SU-DHL-6 (cell line): Measurements from ENCODE around the gene AKT3.

Experiments used
- H2AFZ ChIP-seq: fragments of 200-600 bp; sonication (generic); 2 replicates; pipeline ENCODE4 v1.6.1; 2014; ENCODE audit warnings: low read depth, mild to moderate bottlenecking, moderate library complexity, mixed read lengths, antibody characterized with exemption, low read length; ENCODE audit not compliant: severe bottlenecking
- H3F3A ChIP-seq: fragments of 200-600 bp; shearing (Covaris generic); 2 replicates; pipeline ENCODE4 v1.6.0; 2016; ENCODE audit warnings: antibody characterized with exemption, mild to moderate bottlenecking; ENCODE audit not compliant: insufficient read depth
- H3K27ac ChIP-seq: fragments of 200-600 bp; sonication (generic); 2 replicates; pipeline ENCODE4 v1.5.1; 2016; ENCODE audit warnings: low read depth, mild to moderate bottlenecking, low read length, moderate library complexity, mixed read lengths
- H3K27me3 ChIP-seq: fragments of 200-600 bp; sonication (generic), shearing (Covaris generic); 2 replicates; pipeline ENCODE4 v1.6.0; 2014; ENCODE audit warnings: mild to moderate bottlenecking, low read length
- H3K36me3 ChIP-seq: fragments of 200-600 bp; sonication (generic); 2 replicates; pipeline ENCODE4 v1.6.1; 2014; ENCODE audit warnings: mild to moderate bottlenecking, low read length, mixed read lengths
- H3K4me2 ChIP-seq: fragments of 300-600, 200-600 bp; shearing (Covaris generic), sonication (generic); 2 replicates; pipeline ENCODE4 v1.6.0; 2014; ENCODE audit warnings: low read length, low read depth, mild to moderate bottlenecking; ENCODE audit not compliant: poor library complexity, severe bottlenecking
- H3K4me3 ChIP-seq: fragments of 200-600 bp; sonication (generic); 2 replicates; pipeline ENCODE4 v1.5.1; 2014; ENCODE audit warnings: antibody characterized with exemption, low read length, mild to moderate bottlenecking, mixed read lengths; ENCODE audit not compliant: insufficient read depth, poor library complexity, severe bottlenecking
- H3K79me2 ChIP-seq: fragments of 200-600 bp; sonication (generic); 2 replicates; pipeline ENCODE4 v1.6.1; 2014; ENCODE audit warnings: mild to moderate bottlenecking, low read length, moderate library complexity; ENCODE audit not compliant: insufficient read depth
- H3K9ac ChIP-seq: fragments of 200-600 bp; sonication (generic); 2 replicates; pipeline ENCODE4 v1.7.0; 2014; ENCODE audit warnings: mild to moderate bottlenecking, low read length
- H3K9me2 ChIP-seq: fragments of 200-600 bp; sonication (generic); replicated peaks from 2 replicates; pipeline ENCODE4 v1.6.1; 2014; ENCODE audit warnings: low read length; ENCODE audit not compliant: insufficient read depth
- H3K9me3 ChIP-seq: fragments of 200-600 bp; sonication (generic); 2 replicates; pipeline ENCODE4 v1.6.1; 2014; ENCODE audit warnings: low read length, mixed read lengths; ENCODE audit not compliant: insufficient read depth
- H4K20me1 ChIP-seq: fragments of 200-600 bp; sonication (generic); 2 replicates; pipeline ENCODE4 v1.6.1; 2014; ENCODE audit warnings: low read depth, mild to moderate bottlenecking, antibody characterized with exemption, low read length, moderate library complexity, mixed read lengths
- EZH2phosphoT487 ChIP-seq: fragments of 200-600 bp; sonication (generic), shearing (Covaris generic); conservative IDR thresholded peaks from 2 replicates; pipeline ENCODE4 v1.6.1; 2018; ENCODE audit warnings: mild to moderate bottlenecking, antibody characterized with exemption, low read length, moderate library complexity, mixed read lengths
- TF ChIP-seq, protein P1 (sequence below): fragments of 200-600 bp; sonication (generic); IDR thresholded peaks from one replicate; pipeline ENCODE4 v1.5.1; 2017; ENCODE audit warnings: antibody characterized with exemption, mild to moderate bottlenecking, low read length, moderate library complexity; ENCODE audit not compliant: insufficient read depth, poor library complexity, severe bottlenecking

The AKT3 gene

DNA sequence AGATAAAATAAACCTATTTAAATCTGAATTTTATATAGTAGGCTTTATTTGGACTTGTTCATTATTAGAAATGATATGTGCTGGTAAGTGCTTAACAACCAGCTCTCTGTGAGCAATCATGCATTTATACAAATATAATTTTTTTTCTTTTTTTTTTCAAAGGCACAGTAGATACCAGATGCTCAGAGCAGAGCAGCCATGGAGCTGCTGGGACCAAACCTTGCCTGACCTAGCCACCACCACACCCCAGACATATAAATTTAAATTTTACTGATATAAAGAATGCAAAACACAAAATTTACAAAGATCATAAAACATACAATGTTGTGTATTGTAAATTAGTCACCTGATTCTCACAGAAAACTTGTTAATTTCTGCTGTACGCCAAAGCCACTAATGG is 303.6 kb downstream of the AKT3 start:
- no peaks in the 10 kb centered on the region for H3F3A ChIP-seq
- H3K9me3 ChIP-seq, result no peaks in the 10 kb centered on the region
- H4K20me1 ChIP-seq, result no peaks in the 10 kb centered on the region
- H3K4me3 ChIP-seq, result no peak overlapping the region
- no peaks in the 10 kb centered on the region for H3K9me2 ChIP-seq
- H3K36me3 ChIP-seq, result no peaks in the 10 kb centered on the region
- no peak for TF ChIP-seq EZH2phosphoT487
- TF ChIP-seq, protein P1, sequence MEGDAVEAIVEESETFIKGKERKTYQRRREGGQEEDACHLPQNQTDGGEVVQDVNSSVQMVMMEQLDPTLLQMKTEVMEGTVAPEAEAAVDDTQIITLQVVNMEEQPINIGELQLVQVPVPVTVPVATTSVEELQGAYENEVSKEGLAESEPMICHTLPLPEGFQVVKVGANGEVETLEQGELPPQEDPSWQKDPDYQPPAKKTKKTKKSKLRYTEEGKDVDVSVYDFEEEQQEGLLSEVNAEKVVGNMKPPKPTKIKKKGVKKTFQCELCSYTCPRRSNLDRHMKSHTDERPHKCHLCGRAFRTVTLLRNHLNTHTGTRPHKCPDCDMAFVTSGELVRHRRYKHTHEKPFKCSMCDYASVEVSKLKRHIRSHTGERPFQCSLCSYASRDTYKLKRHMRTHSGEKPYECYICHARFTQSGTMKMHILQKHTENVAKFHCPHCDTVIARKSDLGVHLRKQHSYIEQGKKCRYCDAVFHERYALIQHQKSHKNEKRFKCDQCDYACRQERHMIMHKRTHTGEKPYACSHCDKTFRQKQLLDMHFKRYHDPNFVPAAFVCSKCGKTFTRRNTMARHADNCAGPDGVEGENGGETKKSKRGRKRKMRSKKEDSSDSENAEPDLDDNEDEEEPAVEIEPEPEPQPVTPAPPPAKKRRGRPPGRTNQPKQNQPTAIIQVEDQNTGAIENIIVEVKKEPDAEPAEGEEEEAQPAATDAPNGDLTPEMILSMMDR, result no peak
- H3K79me2 ChIP-seq, result no peaks in the 10 kb centered on the region
- no peak overlapping the region for H2AFZ ChIP-seq
- H3K27me3 ChIP-seq, result no peaks in the 10 kb centered on the region
- no peak overlapping the region for H3K4me2 ChIP-seq
- H3K27ac ChIP-seq, result no peak overlapping the region
- no peak overlapping the region for H3K9ac ChIP-seq

DNA sequence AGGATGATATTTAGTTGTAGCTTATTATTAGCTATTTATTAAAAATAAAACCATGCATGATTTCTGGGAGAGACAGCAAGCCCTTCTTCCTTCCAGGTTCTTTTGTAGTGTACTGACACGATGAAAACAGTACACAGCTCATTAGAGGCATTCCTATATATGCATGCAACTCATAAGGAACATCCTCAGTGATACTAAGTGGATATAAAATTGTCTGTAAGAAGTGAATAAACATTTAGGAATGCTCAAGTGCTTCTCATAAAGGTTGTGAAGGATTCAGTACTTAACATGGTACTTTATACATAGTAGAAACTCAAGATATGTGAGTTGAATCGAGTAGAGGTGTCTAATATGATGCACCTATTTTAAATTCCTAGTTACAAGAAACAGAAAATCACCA is 306.5 kb downstream of the AKT3 start:
- no peak for TF ChIP-seq EZH2phosphoT487
- TF ChIP-seq, protein P1, result no peak
- H3K4me3 ChIP-seq, result no peak overlapping the region
- no peak overlapping the region for H3K9ac ChIP-seq
- H3K27ac ChIP-seq, result no peak overlapping the region
- H3F3A ChIP-seq, result no peaks in the 10 kb centered on the region
- no peak overlapping the region for H2AFZ ChIP-seq
- H3K9me3 ChIP-seq, result no peaks in the 10 kb centered on the region
- no peaks in the 10 kb centered on the region for H3K9me2 ChIP-seq
- H3K27me3 ChIP-seq, result no peaks in the 10 kb centered on the region
- H3K36me3 ChIP-seq, result no peaks in the 10 kb centered on the region
- H3K4me2 ChIP-seq, result no peak overlapping the region
- H3K79me2 ChIP-seq, result no peaks in the 10 kb centered on the region
- H4K20me1 ChIP-seq, result no peaks in the 10 kb centered on the region

- TF ChIP-seq EZH2phosphoT487, result no peak
- TF ChIP-seq, protein P1, result no peak
- no peaks in the 10 kb centered on the region for H3F3A ChIP-seq
- no peaks in the 10 kb centered on the region for H3K27me3 ChIP-seq
- no peaks in the 10 kb centered on the region for H3K9me2 ChIP-seq
- no peak overlapping the region for H3K27ac ChIP-seq
- H4K20me1 ChIP-seq, result no peaks in the 10 kb centered on the region
- H3K36me3 ChIP-seq, result no peaks in the 10 kb centered on the region
- H3K79me2 ChIP-seq, result no peaks in the 10 kb centered on the region
- H3K4me3 ChIP-seq, result no peak overlapping the region
- no peak overlapping the region for H3K9ac ChIP-seq
- H3K9me3 ChIP-seq, result no peaks in the 10 kb centered on the region
- no peak overlapping the region for H3K4me2 ChIP-seq
- no peak overlapping the region for H2AFZ ChIP-seq
Measured at GRCh38 chr1:243542739-243543415, 307.2 kb downstream of the AKT3 start.
